Loucy (cell line): ENCODE results near the gene ADAMTSL2.

ENCODE experiments used
- H2AFZ ChIP-seq: fragments of 200-600 bp; sonication (generic); 2 replicates; pipeline ENCODE4 v1.6.0; 2016; ENCODE audit warnings: antibody characterized with exemption, mild to moderate bottlenecking, low read length, moderate library complexity
- H3F3A ChIP-seq: fragments of 200-600 bp; 2 replicates; pipeline ENCODE4 v1.6.0; 2016; ENCODE audit warnings: antibody characterized with exemption, low read depth, mild to moderate bottlenecking
- H3K27me3 ChIP-seq: fragments of 200-600 bp; sonication (generic); 2 replicates; pipeline ENCODE4 v1.6.1; 2014; ENCODE audit warnings: low read length, mild to moderate bottlenecking; ENCODE audit not compliant: insufficient read depth, poor library complexity, severe bottlenecking
- H3K36me3 ChIP-seq: fragments of 200-600 bp; sonication (generic); 2 replicates; pipeline ENCODE4 v1.6.1; 2016; ENCODE audit warnings: low read length; ENCODE audit not compliant: insufficient read depth
- H3K4me1 ChIP-seq: fragments of 200-600 bp; sonication (generic); 2 replicates; pipeline ENCODE4 v1.5.1; 2014; ENCODE audit warnings: low read length, mild to moderate bottlenecking; ENCODE audit not compliant: insufficient read depth, poor library complexity, severe bottlenecking
- H3K4me2 ChIP-seq: fragments of 200-600 bp; sonication (generic); 2 replicates; pipeline ENCODE4 v1.6.0; 2014; ENCODE audit warnings: antibody characterized with exemption, low read length, low read depth, mild to moderate bottlenecking; ENCODE audit not compliant: poor library complexity, severe bottlenecking
- H3K4me3 ChIP-seq: fragments of 200-600 bp; sonication (generic); 2 replicates; pipeline ENCODE4 v1.5.1; 2014; ENCODE audit warnings: low read length, mild to moderate bottlenecking, mixed read lengths; ENCODE audit not compliant: poor library complexity, severe bottlenecking
- H3K79me2 ChIP-seq: fragments of 200-600 bp; sonication (generic); 2 replicates; pipeline ENCODE4 v1.6.1; 2014; ENCODE audit warnings: low read length; ENCODE audit not compliant: insufficient read depth
- H3K9ac ChIP-seq: fragments of 200-600 bp; sonication (generic); 2 replicates; pipeline ENCODE4 v1.6.0; 2014; ENCODE audit warnings: mild to moderate bottlenecking, low read depth, low read length, moderate library complexity; ENCODE audit not compliant: poor library complexity, severe bottlenecking
- H3K9me2 ChIP-seq: fragments of 200-600 bp; sonication (generic); replicated peaks from 2 replicates; pipeline ENCODE4 v1.6.1; 2016; ENCODE audit warnings: low read depth, low read length, mixed read lengths
- H3K9me3 ChIP-seq: fragments of 200-600 bp; sonication (generic); 2 replicates; pipeline ENCODE4 v1.6.1; 2014; ENCODE audit warnings: mild to moderate bottlenecking, antibody characterized with exemption, low read length, low read depth; ENCODE audit not compliant: insufficient read depth
- H4K20me1 ChIP-seq: fragments of 200-600 bp; sonication (generic); 2 replicates; pipeline ENCODE4 v1.6.0; 2014; ENCODE audit warnings: antibody characterized with exemption, low read length, mild to moderate bottlenecking; ENCODE audit not compliant: insufficient read depth, poor library complexity, severe bottlenecking
- CTCF ChIP-seq: fragments of 200-600 bp; sonication (generic); conservative IDR thresholded peaks from 2 replicates; pipeline ENCODE4 v1.5.1; 2014; ENCODE audit warnings: mild to moderate bottlenecking, antibody characterized with exemption, low read length
- EZH2phosphoT487 ChIP-seq: fragments of 200-600 bp; IDR thresholded peaks from 2 replicates; pipeline ENCODE4 v1.6.1; 2018; ENCODE audit warnings: antibody characterized with exemption, mild to moderate bottlenecking, moderate library complexity, borderline replicate concordance

The ADAMTSL2 gene

DNA sequence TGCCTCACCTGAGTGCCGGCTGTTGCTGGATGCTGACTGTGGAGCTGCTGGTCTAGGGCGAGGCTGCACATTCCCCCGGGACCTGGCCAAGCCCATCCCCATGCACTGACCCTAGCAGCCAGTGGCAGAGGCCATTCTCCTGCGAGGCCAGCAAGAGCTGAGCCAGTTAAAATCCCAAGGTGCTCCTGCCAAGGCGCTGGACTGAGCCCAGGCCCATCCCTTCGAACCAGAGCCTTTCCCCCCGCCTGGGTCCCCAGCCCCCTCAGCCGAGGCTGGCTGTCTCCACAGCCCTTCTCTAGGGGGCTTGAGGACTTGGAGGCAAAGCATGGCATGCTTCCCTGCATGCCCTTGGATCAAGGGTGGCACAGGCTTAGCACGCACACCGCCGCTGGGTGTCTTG, 1.6 kb downstream of the ADAMTSL2 start:
- H3K4me3 ChIP-seq: no peak overlapping the region
- peaks cover 22% of the 10 kb centered on the region for H3K4me1 ChIP-seq
- no peaks in the 10 kb centered on the region for H4K20me1 ChIP-seq
- H3F3A ChIP-seq: no peaks in the 10 kb centered on the region
- no peak overlapping the region for H2AFZ ChIP-seq
- peak overlapping the region; percentile 40 for H3K4me2 ChIP-seq
- no peaks in the 10 kb centered on the region for H3K79me2 ChIP-seq
- H3K9me2 ChIP-seq: no peaks in the 10 kb centered on the region
- no peaks in the 10 kb centered on the region for H3K27me3 ChIP-seq
- no peak overlapping the region for H3K9ac ChIP-seq
- TF ChIP-seq CTCF (no peak), EZH2phosphoT487 (no peak)
- H3K9me3 ChIP-seq: no peaks in the 10 kb centered on the region
- no peaks in the 10 kb centered on the region for H3K36me3 ChIP-seq

DNA sequence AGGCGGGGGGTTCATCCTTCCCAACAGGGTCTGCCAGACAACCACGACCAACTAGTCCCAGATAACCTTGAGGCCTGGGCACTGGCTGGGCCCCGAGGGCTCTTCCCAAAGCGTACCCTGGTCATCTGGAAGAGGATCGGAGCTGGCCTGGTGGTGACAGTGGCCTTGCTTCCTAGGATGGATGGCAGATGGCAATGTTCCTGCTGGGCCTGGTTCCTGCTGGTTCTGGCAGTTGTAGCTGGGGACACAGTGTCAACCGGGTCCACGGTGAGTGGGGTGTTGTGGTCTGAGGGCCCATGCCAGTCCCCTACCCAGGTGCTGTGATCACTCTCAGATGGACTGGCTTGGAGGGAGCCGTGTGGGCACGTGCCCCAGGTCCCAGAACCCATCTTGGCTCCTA, 2.0 kb downstream of the ADAMTSL2 start:
- Histone ChIP-seq H3K36me3 (no peaks in the 10 kb centered on the region), H3K4me2 (no peak overlapping the region), H3K4me1 (peaks cover 22% of the 10 kb centered on the region), H4K20me1 (no peaks in the 10 kb centered on the region), H3K27me3 (no peaks in the 10 kb centered on the region), H3K79me2 (no peaks in the 10 kb centered on the region), H3F3A (no peaks in the 10 kb centered on the region), H3K9ac (no peak overlapping the region), H3K4me3 (no peak overlapping the region), H3K9me2 (no peaks in the 10 kb centered on the region), H2AFZ (no peak overlapping the region), H3K9me3 (no peaks in the 10 kb centered on the region)
- TF ChIP-seq CTCF: no peak
- no peak for TF ChIP-seq EZH2phosphoT487

DNA sequence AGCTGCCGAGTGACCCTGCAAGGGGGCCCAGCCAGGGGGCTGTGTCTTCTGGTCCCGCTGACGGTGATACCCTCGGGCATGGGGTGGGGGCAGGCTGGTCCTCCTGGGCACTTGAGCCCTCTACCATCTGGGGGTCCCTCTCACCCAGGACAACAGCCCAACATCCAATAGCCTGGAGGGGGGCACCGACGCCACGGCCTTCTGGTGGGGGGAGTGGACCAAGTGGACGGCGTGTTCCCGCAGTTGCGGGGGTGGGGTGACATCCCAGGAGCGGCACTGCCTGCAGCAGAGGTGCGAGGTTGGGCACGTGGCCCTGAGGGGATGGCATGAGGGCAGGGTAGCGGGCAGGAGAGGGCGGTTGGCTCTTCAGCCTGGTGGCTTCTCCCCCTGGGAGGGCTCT, 2.8 kb downstream of the ADAMTSL2 start:
- Histone ChIP-seq H2AFZ (no peak overlapping the region), H3K9me2 (no peaks in the 10 kb centered on the region), H3K4me2 (no peak overlapping the region), H3K36me3 (no peaks in the 10 kb centered on the region), H3K27me3 (no peaks in the 10 kb centered on the region), H3K79me2 (no peaks in the 10 kb centered on the region), H4K20me1 (no peaks in the 10 kb centered on the region), H3K4me1 (peaks cover 22% of the 10 kb centered on the region), H3K4me3 (no peak overlapping the region), H3F3A (no peaks in the 10 kb centered on the region), H3K9ac (no peak overlapping the region), H3K9me3 (no peaks in the 10 kb centered on the region)
- no peak for TF ChIP-seq CTCF
- no peak for TF ChIP-seq EZH2phosphoT487
